GM19035 (cell line): ENCODE results near the gene NR1H2.
"Not testable (repeated sequence)": the region's sequence is repeated elsewhere in the genome, so short reads cannot be mapped to it uniquely, and the experiment has no call there.

Source experiments
- ATAC-seq: cut with Tn5 transposase; IDR thresholded peaks from one replicate; pipeline ENCODE4 v1.9.1; 2021; ENCODE audit not compliant: unreplicated experiment

NR1H2 gene

DNA sequence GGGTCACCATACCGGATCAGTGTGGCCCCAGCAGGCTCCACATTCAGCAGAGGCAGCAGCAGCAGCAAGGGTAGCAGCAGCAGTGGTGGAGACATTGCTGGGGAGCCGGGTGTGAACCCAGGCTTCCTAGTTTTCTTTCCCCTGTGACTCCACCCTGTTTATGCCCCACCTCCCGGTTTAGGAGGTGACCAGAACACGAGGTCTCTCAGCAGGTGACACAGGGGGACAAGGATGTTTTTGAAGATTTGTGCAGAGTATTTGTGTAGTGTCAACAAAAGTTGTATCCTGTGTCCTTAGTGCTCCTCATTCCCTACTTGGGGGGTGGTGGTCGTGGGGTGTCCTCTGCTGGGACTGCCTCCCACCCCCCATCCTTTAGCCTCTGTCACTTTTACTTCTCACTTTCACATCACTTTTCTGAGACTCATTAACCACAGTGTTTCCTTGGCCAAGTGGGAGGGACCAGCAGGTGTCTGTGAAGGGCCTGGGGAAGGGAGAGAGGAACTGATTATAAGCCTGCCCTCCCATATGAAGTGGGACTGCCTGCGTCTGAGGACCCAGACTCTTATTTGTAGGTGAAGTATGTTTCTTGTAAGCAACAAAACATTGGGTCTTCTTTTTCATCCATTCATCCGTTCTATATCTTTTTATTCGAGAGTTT, 31.5 kb upstream of the NR1H2 start:
- no peak for ATAC-seq

GRCh38 chr19:50347089-50347581, 29.1 kb upstream of the NR1H2 start:
- ATAC-seq = not testable (repeated sequence)

DNA sequence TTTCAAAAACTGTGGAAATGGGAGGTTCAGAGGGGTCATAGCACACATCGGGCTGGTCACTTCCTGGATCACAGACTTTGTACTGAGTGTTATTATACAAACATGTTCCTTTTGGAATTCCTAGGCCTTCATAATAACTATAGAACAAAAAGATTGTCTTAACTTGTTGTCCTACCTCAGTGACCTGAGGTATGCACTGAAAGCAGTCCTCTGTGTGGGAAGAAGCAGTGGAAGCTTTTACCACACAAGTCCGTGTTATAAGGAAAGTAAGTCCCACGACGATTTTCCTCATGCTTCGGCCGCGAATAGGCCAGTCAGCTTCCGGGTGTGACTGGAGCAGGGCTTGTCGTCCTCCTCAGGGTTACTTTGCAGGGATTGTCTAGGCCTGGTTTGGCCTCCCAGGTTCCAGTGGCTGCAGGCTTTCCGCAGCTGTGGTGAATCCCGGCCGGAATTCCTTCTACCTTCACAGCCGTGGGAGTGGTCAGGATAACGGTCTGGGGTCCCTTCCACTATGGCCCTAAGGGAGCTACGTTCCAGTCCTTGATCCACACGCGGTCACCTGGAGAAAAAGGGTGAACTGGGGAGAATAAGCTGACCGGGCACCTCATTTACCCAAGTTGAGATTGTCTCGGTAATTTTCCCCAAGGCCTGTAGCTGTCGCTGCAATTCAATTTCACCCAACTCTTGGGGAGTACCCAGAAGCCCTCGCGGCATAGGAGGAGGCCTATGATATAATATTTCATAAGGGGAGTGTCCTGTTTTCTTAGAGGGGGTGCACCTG, 26.8 kb upstream of the NR1H2 start:
- no peak for ATAC-seq

- no peak for ATAC-seq
Measured at GRCh38 chr19:50352242-50352641, 24.0 kb upstream of the NR1H2 start.

- not testable (repeated sequence) for ATAC-seq
Measured at GRCh38 chr19:50353487-50353880, 22.8 kb upstream of the NR1H2 start.

- ATAC-seq = no peak
Measured at GRCh38 chr19:50356691-50357177, 19.5 kb upstream of the NR1H2 start.

- ATAC-seq = peak; percentile 57
Measured at GRCh38 chr19:50357178-50358100, 18.8 kb upstream of the NR1H2 start.

GRCh38 chr19:50358483-50359327, 17.6 kb upstream of the NR1H2 start:
- ATAC-seq = peak; percentile 39

DNA sequence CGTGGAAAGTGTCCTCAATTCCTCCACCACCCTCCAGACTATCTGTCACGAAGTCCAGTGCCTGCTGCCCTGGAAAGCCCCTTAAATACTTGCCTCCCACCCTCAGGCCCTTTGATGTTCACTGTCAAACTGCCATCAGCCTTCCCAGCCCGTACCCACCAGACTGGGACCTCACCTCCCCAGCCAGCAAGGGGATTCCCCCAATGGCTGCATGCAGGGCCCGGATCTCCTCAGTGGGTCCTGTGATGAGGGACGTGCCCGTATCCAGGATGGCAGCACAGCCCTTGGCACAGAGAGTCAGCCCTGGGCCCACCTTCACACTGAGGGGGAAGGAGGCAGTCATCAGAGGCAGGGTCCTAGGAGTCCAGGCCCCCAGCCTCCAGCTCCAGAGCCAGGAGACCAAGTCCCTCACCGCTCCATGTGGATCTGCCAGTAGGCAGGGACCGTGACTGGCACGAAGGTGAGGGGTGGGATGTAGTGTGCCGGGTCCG, 16.9 kb upstream of the NR1H2 start:
- no peak for ATAC-seq

GRCh38 chr19:50361290-50362029, 14.8 kb upstream of the NR1H2 start:
- ATAC-seq = no peak

- ATAC-seq = no peak
Measured at GRCh38 chr19:50362030-50362412, 14.2 kb upstream of the NR1H2 start.

- ATAC-seq = no peak
Measured at GRCh38 chr19:50362656-50363424, 13.4 kb upstream of the NR1H2 start.

DNA sequence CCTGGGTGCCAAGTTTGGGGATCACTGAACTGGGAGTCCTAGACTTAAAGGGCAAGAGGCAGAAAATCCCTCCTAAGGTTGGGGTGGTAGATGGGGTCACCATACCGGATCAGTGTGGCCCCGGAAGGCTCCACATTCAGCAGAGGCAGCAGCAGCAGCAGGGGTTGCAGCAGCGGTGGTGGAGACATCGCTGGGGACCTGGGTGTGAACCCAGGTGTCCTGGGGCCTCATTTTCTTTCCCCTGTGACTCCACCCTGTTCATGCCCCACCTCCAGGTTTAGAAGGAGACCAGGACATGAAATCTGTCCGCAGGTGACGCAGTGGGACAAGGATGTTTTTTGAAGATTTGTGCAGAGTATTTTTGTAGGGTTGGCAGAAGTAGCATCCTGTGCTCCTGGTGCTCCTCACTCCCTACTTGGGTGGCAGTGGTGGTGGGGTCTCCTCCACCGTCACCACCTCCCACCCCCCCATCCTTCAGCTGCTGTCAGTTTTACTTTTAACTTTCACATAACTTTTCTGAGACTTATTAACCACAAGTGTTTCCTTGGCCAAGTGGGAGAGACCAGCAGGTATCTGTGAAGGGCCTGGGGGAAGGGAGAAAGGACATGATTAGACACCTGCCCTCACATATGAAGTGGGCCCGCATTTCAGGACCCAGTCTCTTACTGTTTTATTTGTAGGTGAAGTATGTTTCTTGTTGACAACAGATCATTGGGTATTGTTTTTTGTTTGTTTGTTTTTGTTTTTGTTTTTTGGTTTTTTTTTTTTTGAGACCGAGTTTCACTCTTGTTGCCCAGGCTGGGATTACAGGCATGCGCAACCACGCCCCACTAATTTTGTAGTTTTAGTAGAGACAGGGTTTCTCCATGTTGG, 10.6 kb upstream of the NR1H2 start, which contains the start of gene NAPSA:
TSS of gene NAPSA (minus strand) at position 206 of the 873 bp plus-strand sequence. CDS start at position 188, 18 bp downstream.
- no peak for ATAC-seq

- ATAC-seq = no peak
Measured at GRCh38 chr19:50368649-50369570, 7.3 kb upstream of the NR1H2 start.

DNA sequence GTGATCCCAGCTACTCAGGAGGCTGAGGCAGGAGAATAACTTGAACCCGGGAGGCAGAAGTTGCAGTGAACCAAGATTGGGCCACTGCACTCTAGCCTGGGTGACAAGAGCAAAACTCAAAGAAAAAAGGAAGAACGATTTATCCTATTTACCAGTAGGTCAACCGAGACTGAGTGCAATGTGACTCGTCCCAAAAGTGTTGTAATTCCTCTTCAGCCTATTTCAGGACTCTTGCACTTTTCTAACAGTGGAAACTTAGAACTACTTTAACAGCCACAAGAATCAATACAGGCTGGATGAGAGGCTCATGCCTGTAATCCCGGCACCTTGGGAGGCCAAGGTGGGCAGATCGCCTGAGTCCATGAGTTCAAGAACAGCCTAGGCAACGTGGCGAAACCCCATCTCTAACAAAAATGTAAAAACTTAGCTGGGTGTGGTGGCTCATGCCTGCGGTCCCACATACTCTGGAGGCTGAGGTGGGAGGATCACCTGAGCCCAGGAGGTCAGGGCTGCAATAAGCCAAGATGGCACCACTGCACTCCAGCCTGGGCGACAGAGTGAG, 4.3 kb upstream of the NR1H2 start:
- no peak for ATAC-seq

GRCh38 chr19:50377051-50377461, 799 bp downstream of the NR1H2 start:
- no peak for ATAC-seq
